HEK293 (cell line): Measurements from ENCODE around the gene FTO.

Experiments used
- CTCF ChIP-seq: fragments of 450-650 bp; formaldehyde crosslinking; IDR thresholded peaks from 2 replicates; pipeline ENCODE4 v1.5.1; 2016; ENCODE audit warnings: missing biosample characterization, missing genetic modification characterization
- RBAK ChIP-seq: fragments of 450-650 bp; formaldehyde crosslinking; IDR thresholded peaks from 2 replicates; pipeline ENCODE4 v1.5.1; 2016; ENCODE audit warnings: missing biosample characterization, missing genetic modification characterization
- ZBTB49 ChIP-seq: fragments of 450-650 bp; formaldehyde crosslinking; IDR thresholded peaks from 2 replicates; pipeline ENCODE4 v1.5.1; 2016; ENCODE audit warnings: missing biosample characterization, missing genetic modification characterization, low read depth
- ZEB2 ChIP-seq: fragments of 450-650 bp; formaldehyde crosslinking; IDR thresholded peaks from 2 replicates; pipeline ENCODE4 v1.5.1; 2016; ENCODE audit warnings: missing biosample characterization, missing genetic modification characterization
- ZFP69B ChIP-seq: fragments of 450-650 bp; formaldehyde crosslinking; IDR thresholded peaks from 2 replicates; pipeline ENCODE4 v1.5.1; 2016; ENCODE audit warnings: missing biosample characterization, missing genetic modification characterization
- ZNF155 ChIP-seq: fragments of 450-650 bp; formaldehyde crosslinking; IDR thresholded peaks from 2 replicates; pipeline ENCODE4 v1.5.1; 2016; ENCODE audit warnings: missing biosample characterization, missing genetic modification characterization
- ZNF175 ChIP-seq: fragments of 450-650 bp; formaldehyde crosslinking; IDR thresholded peaks from 2 replicates; pipeline ENCODE4 v1.5.1; 2016; ENCODE audit warnings: missing biosample characterization, missing genetic modification characterization
- ZNF362 ChIP-seq: fragments of 450-650 bp; formaldehyde crosslinking; IDR thresholded peaks from 2 replicates; pipeline ENCODE4 v1.5.1; 2016; ENCODE audit warnings: missing biosample characterization, missing genetic modification characterization
- ZNF416 ChIP-seq: fragments of 450-650 bp; formaldehyde crosslinking; IDR thresholded peaks from 2 replicates; pipeline ENCODE4 v1.5.1; 2016; ENCODE audit warnings: missing biosample characterization, missing genetic modification characterization

GRCh38 chr16:53662072-53662471 lies 41.9 kb upstream of the FTO start:
- TF ChIP-seq ZNF416 (tag by site-specific recombination) (no peak), ZNF362 (tag by site-specific recombination) (no peak), CTCF (tag by site-specific recombination) (no peak), ZNF155 (tag by site-specific recombination) (no peak), ZFP69B (tag by site-specific recombination) (no peak), ZEB2 (tag by site-specific recombination) (no peak), ZBTB49 (tag by site-specific recombination) (no peak), ZNF175 (no peak), RBAK (no peak)
